Head of caudate nucleus (tissue), 42 donors: ENCODE measurements around the gene USP25.

Experiments used
- DNase-seq, 42 donors: peaks; one replicate each; pipeline versions ENCODE4 v3.0.0 to v3.0.0-alpha.2; 2020 to 2021; ENCODE audit warnings: mixed read lengths in 7 of 42
- intact Hi-C: fragments of 100-400 bp; cut with DNase I; formaldehyde crosslinking; loops from one replicate; pipeline ENCODE4 v1.15.0; 2022

The USP25 gene

DNA sequence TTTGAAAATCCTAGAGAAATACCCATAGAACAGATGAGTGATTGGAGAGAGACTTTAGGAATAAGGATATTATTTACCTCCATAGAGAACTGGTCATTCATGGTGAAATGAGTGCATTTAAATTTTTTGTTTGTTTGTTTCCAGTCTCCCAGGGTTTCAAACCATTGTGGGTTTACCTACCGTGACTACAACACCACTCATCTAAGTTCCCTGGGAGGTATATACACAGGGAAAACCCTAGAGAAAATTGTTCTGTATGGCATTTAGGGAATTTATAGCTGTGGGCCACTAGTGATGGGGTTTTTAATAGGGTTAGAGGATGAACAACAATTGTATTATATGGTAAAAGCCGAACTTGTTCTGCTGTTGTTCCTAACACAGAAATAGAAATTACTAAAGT, 109.2 kb downstream of the USP25 start:
- DNase-seq: no peak
- intact Hi-C loops: no loop called here

DNA sequence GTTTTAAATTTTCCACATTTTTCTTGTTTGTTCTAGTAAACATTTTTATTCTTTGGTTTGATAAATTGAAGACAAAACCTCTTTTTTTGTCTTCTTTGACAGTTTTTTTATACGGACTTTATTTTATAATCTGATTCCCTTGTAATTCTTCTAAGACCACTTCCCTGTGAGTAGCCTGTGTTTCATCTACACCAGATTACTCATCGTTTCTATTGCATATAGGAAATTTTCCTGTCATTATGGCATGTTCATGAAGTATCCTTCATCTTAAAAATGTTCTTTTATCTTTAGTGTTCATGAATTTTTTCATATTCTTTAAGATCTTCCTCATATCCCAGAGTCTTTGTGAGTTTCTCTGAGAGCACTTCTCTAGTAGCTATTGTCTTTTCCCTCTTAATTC, 109.8 kb downstream of the USP25 start:
- intact Hi-C loops: no loop called here
- no peak for DNase-seq

DNA sequence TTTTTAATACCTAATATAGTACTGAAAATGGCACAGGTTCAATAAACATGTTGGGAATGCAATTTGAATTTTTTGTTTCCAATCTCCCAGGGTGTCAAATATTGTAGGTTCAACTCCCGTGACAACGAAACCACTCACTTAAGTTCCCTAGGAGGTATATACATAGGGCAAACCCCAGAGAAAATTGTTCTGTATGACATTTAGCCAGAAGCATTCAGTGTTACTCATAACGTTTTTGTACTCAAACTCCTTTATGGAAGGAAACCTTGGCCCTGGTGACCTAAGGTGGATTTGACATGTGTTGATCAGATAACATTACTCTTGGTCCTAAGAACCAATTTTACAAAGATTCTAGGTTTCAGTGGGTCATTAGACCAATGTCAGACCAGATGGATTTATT, 110.6 kb downstream of the USP25 start:
- intact Hi-C loops: no loop called here
- DNase-seq: no peak

DNA sequence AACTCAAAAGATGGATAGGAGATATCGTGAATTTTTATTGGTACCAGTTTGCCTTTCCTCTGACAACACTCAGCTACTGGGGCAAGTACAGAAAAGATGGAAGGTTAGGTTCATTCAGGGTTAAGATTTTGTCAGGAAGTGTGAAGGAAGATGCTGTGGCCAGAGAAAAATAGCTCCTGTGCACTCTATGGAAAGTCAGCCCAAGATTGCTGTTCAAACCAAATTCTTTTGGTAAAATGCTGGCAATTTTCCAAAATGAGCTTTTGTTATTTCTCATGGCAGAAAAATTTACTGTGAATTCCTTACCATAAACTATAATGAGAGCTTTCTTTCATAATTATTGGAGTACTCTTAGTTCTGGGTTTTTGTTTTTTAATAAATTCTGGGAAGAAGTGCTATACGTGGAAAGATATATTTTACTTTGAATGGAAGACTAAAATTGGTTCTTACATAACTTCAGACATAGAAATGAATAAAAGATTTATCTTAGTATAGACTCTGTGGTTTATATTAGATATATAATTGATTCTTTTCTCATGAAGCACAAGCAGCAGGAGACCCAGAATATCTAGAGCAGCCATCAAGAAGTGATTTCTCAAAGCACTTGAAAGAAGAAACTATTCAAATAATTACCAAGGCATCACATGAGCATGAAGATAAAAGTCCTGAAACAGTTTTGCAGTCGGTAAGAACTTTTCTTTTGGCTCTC, 112.2 kb downstream of the USP25 start:
- intact Hi-C loops: no loop called here
- no peak for DNase-seq

DNA sequence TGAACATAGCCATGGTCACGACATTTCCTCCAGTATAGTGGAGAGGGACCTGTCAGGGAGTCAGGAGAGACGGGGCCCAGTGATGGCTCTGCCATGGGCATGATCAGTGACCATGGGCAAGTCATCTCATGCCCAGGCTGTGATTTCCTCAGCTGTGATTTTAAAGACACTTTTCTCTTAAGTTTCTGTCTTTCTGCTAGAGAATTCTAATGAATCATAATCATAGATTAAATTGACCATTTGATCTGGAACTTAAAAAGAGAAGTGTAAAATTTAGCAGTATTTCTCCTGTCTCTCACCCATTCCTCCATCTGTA, 112.7 kb downstream of the USP25 start:
- intact Hi-C loops: no loop called here
- DNase-seq: no peak

DNA sequence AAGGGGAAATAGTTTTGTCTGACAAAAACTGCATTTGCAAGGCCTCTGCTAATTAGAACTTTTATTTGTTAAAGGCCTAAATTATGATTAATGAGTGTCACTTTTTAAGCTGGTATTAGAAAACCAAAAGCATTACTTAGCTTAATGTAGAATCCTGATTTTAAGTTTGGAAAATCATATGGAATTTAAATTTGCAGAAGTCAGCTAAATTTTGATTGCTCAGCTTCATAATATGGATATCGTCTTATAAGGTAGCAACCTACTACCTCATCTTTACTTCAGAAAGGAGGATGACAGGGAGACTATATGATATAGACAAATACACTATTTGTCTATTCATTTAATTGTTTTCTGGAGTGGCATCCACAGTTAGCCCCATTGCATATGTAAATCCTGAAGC, 114.0 kb downstream of the USP25 start:
- intact Hi-C loops: no loop called here

DNA sequence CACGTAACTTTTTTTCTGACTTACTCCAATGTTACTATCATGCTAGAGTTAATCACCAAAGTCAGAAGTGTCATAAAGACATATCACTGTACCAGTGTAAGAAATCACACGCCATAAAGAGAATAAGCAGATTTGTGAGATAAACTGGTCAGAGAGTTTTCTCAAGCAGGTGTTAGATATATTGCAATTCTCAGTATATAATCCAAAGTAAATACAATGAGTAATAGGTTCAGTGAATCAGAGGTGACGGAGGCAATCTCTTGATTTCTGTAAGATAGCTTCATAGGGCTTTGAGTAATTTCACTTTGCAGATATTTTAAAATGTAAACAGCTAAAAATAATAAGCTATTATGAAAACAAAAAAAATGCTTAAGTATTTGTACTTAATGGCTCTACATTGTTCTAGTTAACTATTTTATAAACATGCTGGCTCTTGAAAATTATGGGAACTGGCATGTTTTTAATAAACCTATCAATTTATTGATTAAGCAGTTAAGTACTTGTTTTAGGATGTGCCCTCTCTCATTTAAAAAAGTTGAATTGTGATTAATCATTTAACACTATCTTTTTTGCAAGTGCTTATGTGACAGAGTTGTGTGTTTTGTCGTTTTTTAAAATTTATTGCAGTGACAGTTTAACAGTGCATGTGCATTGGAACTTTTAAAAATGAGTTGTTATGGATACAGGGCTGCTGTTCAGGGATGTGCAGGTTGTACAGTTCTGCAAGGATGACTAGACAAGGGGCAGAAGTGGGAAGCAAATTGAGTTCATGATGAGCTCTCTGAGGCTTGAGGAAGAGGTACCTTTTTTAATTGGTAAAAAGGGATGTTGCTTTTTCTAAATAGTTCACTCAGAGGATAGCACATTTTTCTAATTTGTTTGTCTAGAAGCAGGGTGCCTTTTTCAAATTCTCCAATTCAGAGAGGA, 119.1 kb downstream of the USP25 start:
- intact Hi-C loops: no loop called here
- peak in 6 of 42 donors; percentile 12 to 52 (median 31) for DNase-seq

More for the DNA sequence above, 114.0 kb downstream of the USP25 start:
- DNase-seq: no peak

DNA sequence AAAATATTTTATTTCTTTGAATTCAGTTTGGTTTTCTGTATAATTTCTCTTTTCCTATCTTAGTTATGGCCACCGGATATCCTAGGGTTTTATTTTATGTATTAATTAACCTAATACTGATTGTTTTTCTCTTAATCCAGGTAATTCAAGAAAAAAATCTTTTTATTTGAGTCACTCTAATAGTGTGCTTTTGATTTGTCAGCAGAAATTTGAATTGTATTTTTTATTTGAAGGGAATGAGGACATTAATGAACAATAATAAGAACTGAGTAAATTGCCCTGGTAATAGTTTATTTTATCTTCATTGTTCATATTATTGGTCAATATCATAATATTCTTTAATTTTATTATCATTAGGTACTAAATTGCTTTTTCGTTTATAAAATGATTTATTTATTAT, 120.1 kb downstream of the USP25 start:
- intact Hi-C loops: no loop called here
- DNase-seq: no peak

DNA sequence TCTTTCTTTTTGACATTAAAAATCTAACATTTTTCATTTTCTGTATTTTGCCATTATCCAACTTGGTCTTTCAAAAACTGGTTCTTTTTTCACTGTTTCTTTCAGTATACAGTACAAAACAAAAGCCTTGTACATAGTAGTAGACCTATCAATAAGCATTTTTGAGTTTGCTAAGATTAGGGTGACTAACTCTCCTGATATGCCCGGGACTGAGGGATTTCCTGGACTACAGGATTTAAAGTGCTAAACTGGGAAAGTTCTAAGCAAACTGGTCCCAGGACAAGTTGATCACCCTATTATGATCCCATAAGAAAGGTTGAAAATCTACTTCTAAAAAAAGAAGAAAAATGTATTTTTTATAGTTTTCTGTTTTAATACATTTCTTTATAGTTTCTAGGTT, 120.9 kb downstream of the USP25 start:
- DNase-seq: no peak
- intact Hi-C loops: no loop called here

DNA sequence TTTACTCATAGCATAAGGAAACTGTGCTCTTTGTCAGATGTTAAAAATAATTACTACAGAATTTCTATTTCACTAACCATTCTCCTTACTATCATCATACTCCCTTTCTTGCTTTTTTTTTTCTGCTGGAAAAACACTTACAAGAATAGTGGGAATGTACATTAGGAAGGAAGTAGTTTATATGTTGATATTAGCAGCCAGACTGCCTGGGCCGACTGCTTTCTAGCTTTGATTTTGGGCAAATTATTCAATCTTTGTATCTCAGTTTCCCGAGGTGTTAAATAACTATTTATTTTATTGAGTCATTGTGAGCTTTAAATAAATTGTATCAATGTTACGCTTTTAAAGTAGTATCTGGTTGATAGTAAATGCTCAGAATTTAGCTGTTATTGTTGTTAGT, 122.4 kb downstream of the USP25 start:
- intact Hi-C loops: no loop called here
- no peak for DNase-seq

DNA sequence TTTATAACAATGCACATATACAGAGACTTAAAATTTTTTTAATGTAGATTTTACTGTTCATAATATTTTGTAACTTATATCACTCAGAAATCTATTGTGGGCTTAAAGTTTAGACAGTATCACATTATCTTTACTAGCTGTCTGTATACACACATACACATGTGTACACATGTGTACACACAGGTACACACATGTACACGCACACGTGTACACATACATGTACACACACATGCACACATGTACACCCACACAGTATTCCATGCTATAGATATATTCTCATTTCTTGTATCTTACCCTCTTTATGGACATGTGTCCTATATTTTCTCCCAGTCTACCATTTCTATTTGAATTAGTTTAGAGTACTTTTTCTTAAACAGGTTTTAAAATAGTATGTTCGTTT, 123.3 kb downstream of the USP25 start:
- DNase-seq: no peak
- intact Hi-C loops: no loop called here

DNA sequence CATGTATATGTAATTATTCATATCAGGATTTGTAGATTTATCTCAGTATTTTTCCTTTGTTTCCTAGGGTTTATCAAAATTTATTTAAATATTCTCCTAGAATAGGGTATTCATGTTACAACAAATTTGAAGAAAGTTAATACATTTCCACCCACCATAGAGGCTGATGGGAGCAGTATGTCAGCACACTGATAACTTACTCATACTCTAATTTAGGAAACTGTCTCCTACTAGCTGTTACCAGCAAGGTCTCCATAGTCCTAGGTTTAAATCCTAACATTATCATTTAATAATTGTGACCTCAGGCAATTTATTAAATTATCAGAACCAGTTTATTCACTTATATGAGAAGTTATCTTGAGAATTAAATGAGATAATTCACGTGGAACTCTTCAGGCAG, 127.0 kb downstream of the USP25 start:
- intact Hi-C loops: no loop called here

DNA sequence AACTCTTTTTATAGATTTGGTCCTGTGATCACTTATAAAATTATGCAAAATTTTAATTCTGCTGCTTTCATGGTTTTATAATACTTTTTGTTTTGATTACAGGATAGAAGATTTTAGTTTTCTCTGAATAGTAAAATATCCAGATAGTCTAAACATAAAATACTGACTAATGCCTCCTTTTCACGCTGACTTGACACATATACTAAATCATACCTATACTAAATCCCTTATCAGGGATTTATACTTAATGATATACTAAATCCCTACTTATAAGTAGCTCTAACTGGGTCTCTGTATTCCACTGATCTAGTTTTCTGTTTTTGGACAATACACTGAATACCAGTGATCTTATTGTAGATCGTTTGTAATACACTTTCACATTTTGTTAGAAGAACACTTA, 128.0 kb downstream of the USP25 start:
- intact Hi-C loops: no loop called here
- DNase-seq: no peak

More for the DNA sequence above, 127.0 kb downstream of the USP25 start:
- peak in 3 of 42 donors; percentile 16 to 43 (median 17) for DNase-seq

DNA sequence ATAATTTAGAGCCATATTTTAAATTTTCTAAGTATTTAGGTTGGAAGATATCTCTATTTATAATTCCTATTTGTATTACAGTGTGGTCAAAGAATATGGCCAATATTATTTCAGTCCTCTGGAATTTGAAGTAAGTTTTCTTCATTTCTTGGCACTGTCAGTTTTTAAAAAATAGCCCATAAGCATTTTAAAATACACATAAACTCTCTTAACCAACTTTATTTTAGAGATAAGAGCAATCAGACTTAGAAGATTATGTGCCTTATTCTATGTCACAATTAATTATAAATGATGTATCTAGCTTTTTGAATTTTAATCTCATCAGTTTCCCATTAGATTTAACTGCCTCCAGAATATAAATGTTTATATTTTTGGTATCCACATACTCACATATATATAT, 130.8 kb downstream of the USP25 start:
- no peak for DNase-seq
- intact Hi-C loops: no loop called here

DNA sequence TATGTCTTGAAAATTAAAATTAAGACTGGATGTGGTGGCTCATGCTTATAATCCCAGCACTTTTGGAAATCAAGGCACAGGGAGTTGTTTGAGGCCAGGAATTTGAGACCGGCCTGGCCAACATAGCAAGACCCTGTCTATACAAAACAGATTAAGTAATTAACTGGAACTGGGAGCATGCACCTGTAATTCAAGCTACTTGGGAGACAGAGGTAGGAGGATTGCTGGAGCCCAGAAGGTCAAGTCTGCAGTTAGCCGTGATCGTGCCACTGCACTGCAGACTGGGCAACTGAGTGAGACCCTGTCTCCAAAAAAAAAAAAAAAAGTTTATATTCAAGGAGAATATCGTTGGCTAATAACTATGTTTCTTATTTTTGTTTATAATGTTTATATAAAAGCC, 139.2 kb downstream of the USP25 start:
- DNase-seq: no peak
- intact Hi-C loops: no loop called here

DNA sequence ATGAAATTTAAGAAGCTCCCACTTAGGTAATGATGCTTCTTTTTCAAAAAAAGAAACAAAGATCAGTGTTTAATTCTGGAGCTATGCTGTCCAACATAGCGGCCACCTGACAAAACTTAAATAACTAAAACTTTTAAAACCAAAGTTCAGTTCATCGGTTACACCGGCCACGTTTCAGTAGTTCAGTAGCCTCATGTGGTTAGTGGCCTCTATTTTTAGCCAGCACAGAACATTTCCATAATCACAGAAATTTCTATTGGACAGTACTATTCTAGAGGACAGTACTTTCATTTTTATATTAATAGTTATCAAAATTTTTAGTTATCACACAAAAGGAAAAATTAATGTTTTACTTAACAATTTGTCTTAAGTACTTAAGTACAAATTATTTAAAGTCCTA, 141.0 kb downstream of the USP25 start:
- DNase-seq: no peak
- intact Hi-C loops: no loop called here

DNA sequence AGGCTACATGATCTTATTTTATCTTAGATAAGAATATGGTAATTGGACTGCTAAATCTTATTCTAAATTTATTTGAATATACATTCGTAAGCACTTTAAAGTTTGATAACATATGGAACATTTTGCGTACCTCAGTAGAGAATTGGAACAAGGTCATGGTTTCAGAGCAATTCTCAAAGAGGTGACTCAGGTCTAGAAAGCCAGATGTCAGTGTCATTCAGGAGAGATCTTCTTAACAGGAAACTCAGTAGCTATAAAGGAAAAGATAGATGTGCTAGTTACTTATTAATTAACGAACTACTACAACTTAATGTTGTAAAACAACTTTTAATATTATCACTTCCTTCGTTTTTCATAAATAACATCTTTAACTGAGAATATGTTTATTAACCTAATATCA, 142.5 kb downstream of the USP25 start:
- DNase-seq: no peak

DNA sequence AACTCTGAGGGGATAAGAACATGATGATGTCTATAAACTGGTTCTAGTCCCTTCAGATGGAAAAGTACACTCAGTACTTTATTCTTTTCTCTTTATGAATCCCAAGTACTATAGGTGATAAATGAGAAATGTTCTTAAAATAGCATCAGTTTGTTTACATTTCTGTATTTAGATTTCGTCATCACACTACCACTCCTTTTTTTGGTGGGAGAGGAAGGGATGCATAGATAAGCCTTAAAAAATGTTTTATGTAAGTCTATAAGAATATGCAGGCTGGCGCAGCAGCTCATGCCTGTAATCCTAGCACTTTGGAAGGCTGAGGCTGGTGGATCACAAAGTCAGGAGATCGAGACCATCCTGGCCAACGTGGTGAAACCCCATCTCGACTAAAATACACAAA, 144.8 kb downstream of the USP25 start:
- intact Hi-C loops: no loop called here
- no peak for DNase-seq

More for the DNA sequence above, 142.5 kb downstream of the USP25 start:
- intact Hi-C loops: no loop called here

DNA sequence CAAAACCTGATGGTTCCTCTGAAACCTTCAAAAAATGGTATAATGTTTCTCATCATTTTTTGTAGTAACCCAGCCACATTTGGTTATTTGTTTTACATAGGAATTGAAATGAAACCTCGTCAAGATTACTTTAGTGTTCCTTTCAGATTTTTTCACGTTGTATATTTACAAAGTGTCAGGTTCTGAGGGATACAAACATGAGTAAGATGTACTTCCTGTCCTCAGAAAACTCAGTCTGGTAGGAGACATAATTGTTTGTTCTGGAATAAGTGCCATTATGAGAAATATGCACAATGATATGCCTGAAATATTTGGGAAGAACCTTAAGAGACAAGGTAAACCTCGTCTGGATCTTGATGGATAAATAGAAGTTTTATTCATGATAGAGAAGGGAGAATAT, 145.5 kb downstream of the USP25 start:
- intact Hi-C loops: no loop called here

DNA sequence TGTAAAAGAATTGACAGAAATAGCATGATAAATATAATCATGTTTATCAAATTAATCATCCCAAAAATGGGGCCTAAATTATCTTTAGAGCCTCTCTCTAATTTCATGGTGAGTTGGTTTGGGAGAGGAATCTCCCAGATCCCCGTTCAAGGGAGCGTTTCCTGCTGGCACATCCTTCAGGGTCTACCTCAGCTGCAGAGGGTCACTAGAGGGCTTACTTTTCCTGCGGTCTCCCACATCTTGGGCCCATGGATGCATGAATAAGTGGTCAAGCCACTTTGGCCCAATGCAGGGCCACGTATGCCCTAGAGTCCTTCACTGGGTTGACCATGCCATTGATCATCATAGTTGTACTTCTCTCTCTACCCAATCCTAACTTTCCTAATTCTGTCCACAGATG, 164.1 kb downstream of the USP25 start:
- DNase-seq: no peak
- intact Hi-C loops: no loop called here

More for the DNA sequence above, 145.5 kb downstream of the USP25 start:
- no peak for DNase-seq

DNA sequence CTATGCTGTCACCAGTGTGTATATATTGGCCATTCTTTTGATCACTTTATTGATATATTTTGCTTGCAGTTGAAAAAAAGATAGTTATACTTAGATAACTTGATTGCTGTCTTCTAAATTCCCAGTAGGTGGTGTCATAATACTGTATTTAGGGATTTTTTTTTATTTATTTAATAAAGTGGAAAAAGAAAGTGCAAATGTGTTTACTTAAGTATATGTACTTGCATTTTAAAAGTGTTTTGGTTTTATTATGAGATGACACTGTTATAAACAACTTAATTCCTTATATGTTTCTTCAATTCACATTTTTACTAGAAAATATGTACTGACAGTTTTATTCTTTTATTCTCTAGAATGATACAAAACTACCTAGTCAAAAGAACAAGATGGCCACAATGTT, 164.8 kb downstream of the USP25 start:
- no peak for DNase-seq
- intact Hi-C loops: no loop called here
